AG08395 (cell line): ENCODE data around the gene ZNF862.

ENCODE experiments used
- DNase-seq: peaks from one replicate; pipeline ENCODE4 v3.0.0; 2012; ENCODE audit warnings: mixed read lengths, low spot score

The ZNF862 gene

DNA sequence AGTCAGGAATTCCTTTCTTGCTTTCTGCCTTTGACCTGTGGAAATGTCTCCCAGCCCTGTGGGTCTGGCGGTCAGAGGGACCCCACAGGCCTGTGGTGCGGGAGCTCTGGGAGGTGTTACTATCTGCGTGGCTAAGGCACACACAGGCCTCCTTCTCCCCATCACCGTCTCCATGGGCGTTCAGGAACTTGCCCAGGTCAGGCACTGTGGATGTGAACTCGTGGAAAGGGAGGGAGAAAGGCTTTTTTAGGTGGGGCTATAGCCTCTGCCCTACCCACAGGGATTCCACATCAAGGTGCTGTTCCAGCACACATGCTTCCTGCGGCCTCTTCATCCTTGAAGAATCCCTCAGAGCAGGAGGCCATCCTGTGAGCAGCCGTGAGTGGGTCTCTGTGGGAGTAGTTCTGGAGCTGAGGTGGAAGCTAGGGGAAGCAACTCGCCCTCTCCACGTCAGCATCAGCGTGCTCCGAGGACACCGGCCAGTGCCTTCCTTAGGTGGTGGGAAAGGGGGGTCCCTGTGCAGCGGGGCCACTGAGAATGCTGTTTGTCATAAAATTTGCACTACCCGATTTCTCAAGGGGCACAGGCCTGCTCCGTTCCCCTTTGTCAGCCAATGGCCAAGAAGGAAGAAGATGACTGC is 28.1 kb downstream of the ZNF862 start:
- no peak for DNase-seq

DNA sequence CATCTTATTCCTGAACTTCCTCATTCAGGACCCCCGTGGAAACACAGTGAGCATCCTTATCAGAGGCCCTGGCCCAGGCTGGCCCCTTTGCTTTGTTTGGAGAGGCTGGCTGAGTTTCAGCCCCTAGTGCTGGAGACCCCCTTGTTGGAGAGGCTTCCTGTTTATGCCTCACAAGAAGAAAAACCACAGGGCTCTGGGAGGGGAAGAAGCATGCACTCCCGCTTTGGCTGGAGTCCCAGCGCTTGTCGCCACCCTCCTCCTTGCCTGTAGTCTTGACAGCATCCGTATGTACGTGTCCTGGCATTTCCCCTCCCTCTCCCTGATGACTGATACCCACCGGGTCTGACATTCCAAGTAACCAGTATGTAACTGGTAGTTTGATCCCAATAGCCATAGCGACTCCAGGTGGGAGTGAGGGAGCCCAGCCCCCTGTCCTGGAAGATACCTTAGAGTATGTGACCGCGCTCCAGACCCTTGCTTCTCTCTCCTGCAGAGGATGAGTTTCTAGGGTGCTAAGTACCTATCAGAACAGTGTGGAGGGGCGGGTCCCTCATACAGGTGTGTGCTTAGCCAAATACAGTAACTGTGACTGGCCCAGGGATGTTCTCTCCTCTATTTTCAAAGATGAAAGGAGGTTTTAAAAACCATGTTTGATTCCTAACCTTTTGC is 28.7 kb downstream of the ZNF862 start:
- DNase-seq: no peak

GRCh38 chr7:149867762-149868622 is 29.8 kb downstream of the ZNF862 start:
- no peak for DNase-seq

GRCh38 chr7:149868623-149869290 is 30.6 kb downstream of the ZNF862 start:
- no peak for DNase-seq

GRCh38 chr7:149869291-149869650 is 31.1 kb downstream of the ZNF862 start:
- DNase-seq: no peak

DNA sequence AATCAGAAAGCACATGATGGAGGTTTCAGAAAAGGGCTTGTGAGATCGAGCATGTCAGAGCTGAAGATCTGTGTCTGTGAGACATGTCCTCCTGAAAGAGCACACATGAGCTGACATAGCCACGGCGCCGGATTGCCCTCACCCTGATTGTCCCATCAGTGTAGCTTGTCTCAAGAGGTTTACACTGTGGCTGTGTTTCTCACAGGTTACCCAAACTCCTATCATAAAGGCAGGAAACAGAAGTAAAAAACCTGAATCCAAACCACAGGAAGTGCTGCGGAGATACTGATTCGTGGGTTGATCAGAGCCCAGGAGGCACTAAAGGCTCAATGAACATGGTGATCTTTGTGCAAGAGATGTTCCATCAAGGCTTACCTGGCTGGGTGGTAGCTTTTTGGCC is 31.7 kb downstream of the ZNF862 start:
- no peak for DNase-seq

DNA sequence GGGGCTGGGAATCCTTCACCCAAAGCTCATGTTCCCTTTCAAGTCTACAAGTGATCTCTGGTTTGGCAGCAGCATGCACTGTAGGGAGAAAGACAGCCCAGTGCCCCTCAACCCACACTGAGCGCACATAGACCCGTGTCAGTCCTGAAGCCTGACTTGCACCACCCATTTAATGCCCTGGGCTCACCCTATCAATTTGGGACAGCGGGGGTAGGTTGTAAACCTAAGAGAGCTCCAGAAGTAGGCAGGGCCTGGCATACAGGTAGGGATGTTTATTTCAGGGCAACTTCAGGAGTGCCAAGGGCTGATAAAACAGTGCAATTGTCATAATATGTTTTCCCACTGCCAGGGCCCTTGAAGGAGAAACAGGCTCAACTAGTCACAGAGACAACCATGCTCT is 32.1 kb downstream of the ZNF862 start:
- no peak for DNase-seq

DNA sequence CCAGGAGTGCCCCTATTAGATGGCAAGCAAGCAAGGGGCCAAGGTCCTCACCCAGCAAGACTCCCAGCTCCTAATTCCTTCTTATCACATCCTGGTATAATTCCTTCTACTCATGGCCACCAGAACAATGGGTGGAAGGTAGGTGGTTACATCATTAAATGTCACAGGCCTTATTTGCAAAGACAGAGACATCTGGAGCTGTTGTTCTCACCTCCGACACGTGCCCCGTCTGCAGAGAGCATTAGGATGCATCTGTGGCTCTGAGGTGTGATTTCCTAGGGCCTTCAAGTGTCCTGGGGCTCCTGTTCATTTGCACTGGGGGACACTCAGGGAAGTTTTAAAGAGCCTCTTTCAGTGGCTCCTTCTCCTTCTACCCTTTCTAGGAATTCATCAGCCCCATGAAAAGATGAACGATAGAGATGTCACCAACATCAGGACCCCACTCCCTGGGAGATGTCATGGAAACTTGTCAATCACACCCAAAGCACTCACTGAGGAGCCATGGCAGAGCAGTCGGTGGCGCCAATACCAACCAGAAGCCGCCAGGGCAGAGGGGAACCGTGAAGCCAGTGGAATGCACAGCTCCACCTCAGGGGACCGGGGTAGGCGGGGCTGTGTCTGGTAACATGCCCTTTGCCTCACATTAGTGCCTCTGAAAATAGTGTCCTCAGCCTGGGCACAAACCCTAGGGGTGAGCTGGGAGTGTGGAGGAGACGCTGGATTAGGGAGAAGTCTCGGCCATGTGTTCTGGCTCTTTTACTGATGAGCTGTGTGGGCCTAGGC is 32.7 kb downstream of the ZNF862 start:
- DNase-seq: no peak

GRCh38 chr7:149871576-149871975 is 33.4 kb downstream of the ZNF862 start:
- DNase-seq: no peak

GRCh38 chr7:149872419-149873073 is 34.4 kb downstream of the ZNF862 start:
- DNase-seq: peak; percentile 95

DNA sequence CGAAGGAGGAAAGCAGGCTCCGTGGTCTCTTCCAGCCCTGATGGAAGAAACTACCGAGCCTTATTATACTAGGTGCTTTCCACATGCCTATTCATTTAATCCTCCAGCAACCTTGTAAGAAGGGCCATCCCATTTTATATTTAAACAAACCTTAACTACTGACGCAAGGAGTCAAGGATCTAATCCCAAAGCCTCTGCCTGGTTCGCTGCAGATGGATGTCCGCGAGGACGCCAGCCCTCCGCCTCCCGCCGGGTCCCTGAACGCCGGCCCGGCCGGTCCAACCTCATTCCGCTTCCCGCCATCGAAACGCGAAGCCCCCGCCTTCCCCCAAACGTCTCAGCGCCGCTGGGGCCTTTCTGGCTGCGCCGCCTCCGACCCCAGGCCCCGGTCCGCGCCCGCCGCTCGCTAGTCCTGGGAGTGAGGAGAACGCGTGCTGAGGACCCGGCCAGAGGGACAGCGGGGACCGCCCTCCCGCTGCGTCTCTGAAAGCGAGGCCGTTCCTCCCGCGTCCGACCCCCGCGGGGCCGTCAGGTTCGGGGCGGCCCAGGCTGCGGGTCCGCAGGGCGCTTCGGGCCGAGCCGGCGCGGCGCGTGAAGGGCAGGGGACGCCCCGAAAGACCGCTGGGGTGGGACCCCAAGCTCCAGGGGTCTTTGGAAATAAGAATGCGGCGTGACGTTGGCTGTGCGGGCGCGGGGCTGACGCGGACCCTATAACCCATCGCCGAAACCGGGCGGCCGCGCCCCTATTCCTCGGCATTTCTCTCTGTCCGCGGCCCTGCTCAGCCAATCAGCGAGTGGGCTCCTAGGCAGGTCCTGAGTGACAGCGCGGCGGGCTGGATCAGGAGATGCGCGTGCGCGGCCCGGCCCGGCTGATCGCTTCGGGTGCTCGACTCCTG is 35.1 kb downstream of the ZNF862 start, which contains the start of gene ATP6V0E2:
Gene ATP6V0E2 (plus strand): TSS at position 896 of the 896 bp plus-strand sequence. CDS start 97 bp downstream, outside the sequence.
- DNase-seq: peak; percentile 100

GRCh38 chr7:149873970-149874643 is 35.9 kb downstream of the ZNF862 start:
- DNase-seq: no peak

- DNase-seq: no peak
Observed at GRCh38 chr7:149874644-149875028, 36.5 kb downstream of the ZNF862 start.

- DNase-seq: no peak
Observed at GRCh38 chr7:149875396-149875795, 37.2 kb downstream of the ZNF862 start.

DNA sequence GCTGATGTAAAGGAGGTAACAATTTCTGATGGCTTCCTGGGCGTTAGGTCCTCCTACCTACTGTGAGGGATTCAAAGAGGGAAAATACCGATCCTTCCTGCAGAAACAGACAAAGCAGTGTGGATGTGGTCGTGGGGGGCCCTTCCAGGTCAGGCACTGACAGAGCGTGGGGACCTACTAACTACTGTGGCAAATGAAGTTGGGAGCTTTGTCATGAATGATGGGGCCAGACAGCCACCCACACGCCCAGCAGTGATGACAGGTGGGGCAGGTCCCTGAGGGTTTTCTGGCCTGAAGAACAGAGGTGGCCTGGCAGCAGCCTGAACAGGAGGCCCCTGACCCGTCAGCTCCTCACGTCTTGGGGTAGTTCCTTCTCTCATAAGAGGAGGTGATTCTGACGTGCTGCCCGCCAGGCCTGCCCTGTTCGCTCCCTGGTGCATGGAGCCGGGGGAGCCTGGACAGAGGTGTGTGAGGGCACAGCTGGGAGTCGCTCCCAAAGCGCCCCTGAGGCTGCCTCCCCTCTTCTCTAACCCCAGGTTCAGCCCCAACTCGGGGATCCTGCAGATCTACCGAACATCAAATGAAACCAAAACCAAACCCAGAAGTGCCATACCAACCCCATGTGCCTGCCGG is 39.8 kb downstream of the ZNF862 start:
- DNase-seq: no peak

GRCh38 chr7:149878523-149878921 is 40.3 kb downstream of the ZNF862 start:
- DNase-seq: no peak

- DNase-seq: no peak
Observed at GRCh38 chr7:149879271-149879743, 41.1 kb downstream of the ZNF862 start.

DNA sequence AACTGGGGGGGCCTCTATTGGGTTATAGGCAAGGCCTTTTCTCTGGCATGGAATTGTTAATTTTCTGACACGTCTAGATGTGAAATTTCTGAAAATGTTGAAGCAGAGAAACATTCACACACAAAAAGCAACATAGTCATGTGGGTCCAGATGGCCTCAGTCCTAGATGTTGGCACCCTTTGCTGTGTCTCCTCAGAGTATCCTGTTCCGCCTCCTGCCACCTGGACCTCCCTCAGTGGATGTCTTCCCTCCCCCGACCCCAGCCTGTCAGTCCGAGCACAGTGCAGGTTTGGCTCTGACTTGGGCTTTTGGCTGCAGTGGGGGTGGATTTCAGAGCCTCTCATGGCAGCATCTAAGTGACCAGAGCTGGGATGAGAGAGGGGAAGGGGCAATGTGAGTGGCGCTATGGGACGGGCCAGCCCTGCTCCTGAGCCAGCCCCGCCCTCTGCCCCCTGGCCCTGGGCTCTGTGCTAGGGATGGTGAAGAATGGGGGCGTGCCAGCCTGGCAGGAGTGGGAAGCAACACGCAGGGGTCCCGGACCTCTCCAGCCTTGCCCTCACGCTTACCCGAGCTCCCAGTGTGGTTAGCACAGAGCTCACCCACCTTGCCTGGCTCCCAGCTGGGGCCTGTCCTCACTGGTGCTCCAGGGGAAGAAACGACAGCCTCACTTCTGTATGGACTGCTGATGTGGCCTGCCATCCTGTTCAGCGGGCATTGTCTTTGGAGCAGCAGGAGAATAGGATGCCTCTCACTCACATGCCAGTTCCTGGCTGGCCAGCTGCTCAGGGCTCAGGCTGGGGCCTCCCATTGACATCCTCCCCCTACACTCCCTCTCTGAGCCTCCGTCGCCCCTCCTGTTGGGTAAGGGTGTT is 41.8 kb downstream of the ZNF862 start:
- no peak for DNase-seq
